HEK293 (cell line): Measurements from ENCODE around the gene ARHGAP10.

Source experiments
- CTCF ChIA-PET: fragments of 350-600 bp; formaldehyde crosslinking; extraction: SDS; loops from one replicate; lab custom pipeline; 2021; ENCODE audit warnings: antibody characterized with exemption; lab: Yijun Ruan, JAX
- POLR2A ChIA-PET: fragments of 300-600 bp; formaldehyde crosslinking; extraction: SDS; loops from one replicate; lab custom pipeline; 2020; ENCODE audit warnings: antibody characterized with exemption, inconsistent platforms; lab: Yijun Ruan, JAX
- H3K27ac ChIP-seq: fragments of 200-500 bp; sonication (Bioruptor generic); 2 replicates; pipeline ENCODE4 v1.5.1; 2014; ENCODE audit warnings: low read depth, low read length, control low read depth, inconsistent platforms; ENCODE audit errors: extremely low read depth
- H3K36me3 ChIP-seq, 2 experiments: fragments of 200-500 bp in 1 of 2; sonication (Bioruptor generic) in 1 of 2; 1 replicate in 1 of 2; 2 replicates in 1 of 2; pipeline ENCODE4 v1.5.1; 2014 to 2017; ENCODE audit warnings: inconsistent platforms in 2 of 2, low read length in 2 of 2; ENCODE audit not compliant: control insufficient read depth in 2 of 2, insufficient read depth in 1 of 2
- H3K4me1 ChIP-seq: fragments of 200-500 bp; sonication (Bioruptor generic); 2 replicates; pipeline ENCODE4 v1.5.1; 2014; ENCODE audit warnings: mild to moderate bottlenecking, low read length, inconsistent platforms; ENCODE audit not compliant: control insufficient read depth, insufficient read depth
- H3K4me3 ChIP-seq: 2 replicates; pipeline ENCODE4 v1.5.1; 2011; ENCODE audit warnings: low read depth, mild to moderate bottlenecking, control low read depth, low read length, moderate library complexity
- H3K9me3 ChIP-seq: fragments of 200-500 bp; sonication (Bioruptor generic); 2 replicates; pipeline ENCODE4 v1.5.1; 2014; ENCODE audit warnings: low read depth, low read length, inconsistent platforms; ENCODE audit not compliant: control insufficient read depth, insufficient read depth
- EGR2 ChIP-seq: fragments of 450-650 bp; formaldehyde crosslinking; IDR thresholded peaks from 2 replicates; pipeline ENCODE4 v1.5.1; 2016; ENCODE audit warnings: low read depth, missing biosample characterization, missing genetic modification characterization
- GLI2 ChIP-seq: fragments of 450-650 bp; formaldehyde crosslinking; IDR thresholded peaks from 2 replicates; pipeline ENCODE4; 2017; ENCODE audit warnings: missing biosample characterization, missing genetic modification characterization, low read depth, borderline replicate concordance
- KLF1 ChIP-seq: fragments of 450-650 bp; formaldehyde crosslinking; IDR thresholded peaks from 2 replicates; pipeline ENCODE4 v1.5.1; 2016; ENCODE audit warnings: missing biosample characterization, missing genetic modification characterization
- KLF16 ChIP-seq: fragments of 450-650 bp; formaldehyde crosslinking; IDR thresholded peaks from 2 replicates; pipeline ENCODE4 v1.5.1; 2017; ENCODE audit warnings: missing biosample characterization, missing genetic modification characterization
- PRDM2 ChIP-seq: fragments of 450-650 bp; formaldehyde crosslinking; IDR thresholded peaks from 2 replicates; pipeline ENCODE4 v1.5.1; 2016; ENCODE audit warnings: missing biosample characterization, missing genetic modification characterization, borderline replicate concordance
- SETDB1 ChIP-seq: IDR thresholded peaks from one replicate; pipeline ENCODE4 v1.6.1; 2017; ENCODE audit warnings: mild to moderate bottlenecking, low read length, moderate library complexity, mixed read lengths; ENCODE audit not compliant: insufficient read length
- ZNF140 ChIP-seq: fragments of 450-650 bp; formaldehyde crosslinking; IDR thresholded peaks from 2 replicates; pipeline ENCODE4 v1.5.1; 2016; ENCODE audit warnings: missing biosample characterization, missing genetic modification characterization
- ZNF2 ChIP-seq: fragments of 450-650 bp; formaldehyde crosslinking; IDR thresholded peaks from 2 replicates; pipeline ENCODE4 v1.5.1; 2016; ENCODE audit warnings: missing biosample characterization, missing genetic modification characterization
- ZNF214 ChIP-seq: fragments of 450-650 bp; formaldehyde crosslinking; IDR thresholded peaks from 2 replicates; pipeline ENCODE4 v1.5.1; 2017; ENCODE audit warnings: missing biosample characterization, mild to moderate bottlenecking, missing genetic modification characterization, borderline replicate concordance
- ZNF394 ChIP-seq: fragments of 450-650 bp; formaldehyde crosslinking; IDR thresholded peaks from 2 replicates; pipeline ENCODE4 v1.5.1; 2016; ENCODE audit warnings: missing biosample characterization, missing genetic modification characterization, mild to moderate bottlenecking, moderate library complexity, borderline replicate concordance
- ZNF521 ChIP-seq: fragments of 450-650 bp; formaldehyde crosslinking; IDR thresholded peaks from 2 replicates; pipeline ENCODE4 v1.5.1; 2017; ENCODE audit warnings: missing biosample characterization, mild to moderate bottlenecking, missing genetic modification characterization
- ZNF558 ChIP-seq: fragments of 450-650 bp; formaldehyde crosslinking; IDR thresholded peaks from 2 replicates; pipeline ENCODE4 v1.5.1; 2016; ENCODE audit warnings: missing biosample characterization, missing genetic modification characterization
- ZNF560 ChIP-seq: fragments of 450-650 bp; formaldehyde crosslinking; IDR thresholded peaks from 2 replicates; pipeline ENCODE4 v1.5.1; 2017; ENCODE audit warnings: missing biosample characterization, missing genetic modification characterization, borderline replicate concordance
- ZNF585B ChIP-seq: fragments of 450-650 bp; formaldehyde crosslinking; IDR thresholded peaks from 2 replicates; pipeline ENCODE4 v1.5.1; 2016; ENCODE audit warnings: missing biosample characterization, missing genetic modification characterization
- ZNF610 ChIP-seq: fragments of 450-650 bp; formaldehyde crosslinking; IDR thresholded peaks from 2 replicates; pipeline ENCODE4 v1.5.1; 2016; ENCODE audit warnings: missing biosample characterization, missing genetic modification characterization, borderline replicate concordance
- ZNF623 ChIP-seq: fragments of 450-650 bp; formaldehyde crosslinking; IDR thresholded peaks from 2 replicates; pipeline ENCODE4 v1.5.1; 2016; ENCODE audit warnings: missing biosample characterization, missing genetic modification characterization
- ZNF747 ChIP-seq: fragments of 450-650 bp; formaldehyde crosslinking; IDR thresholded peaks from 2 replicates; pipeline ENCODE4 v1.5.1; 2016; ENCODE audit warnings: missing biosample characterization, missing genetic modification characterization
- ZNF791 ChIP-seq: fragments of 450-650 bp; formaldehyde crosslinking; IDR thresholded peaks from 2 replicates; pipeline ENCODE4 v1.5.1; 2016; ENCODE audit warnings: missing biosample characterization, missing genetic modification characterization
- ZXDB ChIP-seq: fragments of 450-650 bp; formaldehyde crosslinking; IDR thresholded peaks from 2 replicates; pipeline ENCODE4 v1.5.1; 2016; ENCODE audit warnings: missing biosample characterization, missing genetic modification characterization
- TF ChIP-seq, protein P1 (sequence below): fragments of 450-650 bp; formaldehyde crosslinking; IDR thresholded peaks from 2 replicates; pipeline ENCODE4 v1.5.1; 2016; ENCODE audit warnings: missing biosample characterization, missing genetic modification characterization
- TF ChIP-seq, protein P2 (sequence below): fragments of 450-650 bp; formaldehyde crosslinking; IDR thresholded peaks from 2 replicates; pipeline ENCODE4 v1.5.1; 2017; ENCODE audit warnings: missing biosample characterization, missing genetic modification characterization
- TF ChIP-seq, protein P3 (sequence below): fragments of 450-650 bp; formaldehyde crosslinking; IDR thresholded peaks from 2 replicates; pipeline ENCODE4 v1.5.1; 2016; ENCODE audit warnings: missing biosample characterization, missing genetic modification characterization, low read depth

Gene ARHGAP10

GRCh38 chr4:147975933-147976928 lies 244.3 kb downstream of the ARHGAP10 start (continued):
- no peak for TF ChIP-seq ZNF394 (tag by site-specific recombination)
- TF ChIP-seq, all 188 proteins: peak for 0

DNA sequence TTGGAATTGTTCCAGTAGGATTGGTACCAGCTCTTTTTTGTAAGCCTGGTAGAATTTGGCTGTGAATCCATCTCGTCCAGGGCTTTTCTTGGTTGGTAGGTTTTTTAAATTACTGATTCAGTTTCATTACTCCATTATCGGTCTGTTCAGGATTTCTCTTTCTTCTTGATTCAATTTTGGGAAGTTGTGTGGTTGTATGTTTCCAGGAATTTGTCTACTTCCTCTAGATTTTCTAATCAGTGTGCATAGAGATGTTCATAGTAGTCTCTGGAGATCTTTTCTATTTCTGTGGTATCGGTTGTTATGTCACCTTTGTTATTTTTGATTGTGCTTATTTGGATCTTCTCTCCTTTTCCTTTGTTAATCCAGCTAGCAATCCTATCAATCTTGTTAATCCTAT lies 248.7 kb downstream of the ARHGAP10 start:
- POLR2A ChIA-PET: no interaction called here
- H3K9me3 ChIP-seq: no peaks in the 10 kb centered on the region
- no peak overlapping the region for H3K27ac ChIP-seq
- H3K4me3 ChIP-seq: no peak overlapping the region
- H3K4me1 ChIP-seq: no peaks in the 10 kb centered on the region
- TF ChIP-seq ZNF623 (no peak), ZNF791 (tag by site-specific recombination) (no peak), ZNF214 (no peak), ZNF610 (no peak), GLI2 (tag by site-specific recombination) (no peak), ZNF2 (tag by site-specific recombination) (no peak), ZXDB (tag by site-specific recombination) (no peak), KLF16 (tag by site-specific recombination) (no peak), ZNF747 (no peak), ZNF560 (no peak), ZNF140 (tag by site-specific recombination) (no peak), ZNF521 (tag by site-specific recombination) (no peak)
- TF ChIP-seq, protein P1, sequence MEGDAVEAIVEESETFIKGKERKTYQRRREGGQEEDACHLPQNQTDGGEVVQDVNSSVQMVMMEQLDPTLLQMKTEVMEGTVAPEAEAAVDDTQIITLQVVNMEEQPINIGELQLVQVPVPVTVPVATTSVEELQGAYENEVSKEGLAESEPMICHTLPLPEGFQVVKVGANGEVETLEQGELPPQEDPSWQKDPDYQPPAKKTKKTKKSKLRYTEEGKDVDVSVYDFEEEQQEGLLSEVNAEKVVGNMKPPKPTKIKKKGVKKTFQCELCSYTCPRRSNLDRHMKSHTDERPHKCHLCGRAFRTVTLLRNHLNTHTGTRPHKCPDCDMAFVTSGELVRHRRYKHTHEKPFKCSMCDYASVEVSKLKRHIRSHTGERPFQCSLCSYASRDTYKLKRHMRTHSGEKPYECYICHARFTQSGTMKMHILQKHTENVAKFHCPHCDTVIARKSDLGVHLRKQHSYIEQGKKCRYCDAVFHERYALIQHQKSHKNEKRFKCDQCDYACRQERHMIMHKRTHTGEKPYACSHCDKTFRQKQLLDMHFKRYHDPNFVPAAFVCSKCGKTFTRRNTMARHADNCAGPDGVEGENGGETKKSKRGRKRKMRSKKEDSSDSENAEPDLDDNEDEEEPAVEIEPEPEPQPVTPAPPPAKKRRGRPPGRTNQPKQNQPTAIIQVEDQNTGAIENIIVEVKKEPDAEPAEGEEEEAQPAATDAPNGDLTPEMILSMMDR (tag by site-specific recombination): no peak
- TF ChIP-seq, protein P2, sequence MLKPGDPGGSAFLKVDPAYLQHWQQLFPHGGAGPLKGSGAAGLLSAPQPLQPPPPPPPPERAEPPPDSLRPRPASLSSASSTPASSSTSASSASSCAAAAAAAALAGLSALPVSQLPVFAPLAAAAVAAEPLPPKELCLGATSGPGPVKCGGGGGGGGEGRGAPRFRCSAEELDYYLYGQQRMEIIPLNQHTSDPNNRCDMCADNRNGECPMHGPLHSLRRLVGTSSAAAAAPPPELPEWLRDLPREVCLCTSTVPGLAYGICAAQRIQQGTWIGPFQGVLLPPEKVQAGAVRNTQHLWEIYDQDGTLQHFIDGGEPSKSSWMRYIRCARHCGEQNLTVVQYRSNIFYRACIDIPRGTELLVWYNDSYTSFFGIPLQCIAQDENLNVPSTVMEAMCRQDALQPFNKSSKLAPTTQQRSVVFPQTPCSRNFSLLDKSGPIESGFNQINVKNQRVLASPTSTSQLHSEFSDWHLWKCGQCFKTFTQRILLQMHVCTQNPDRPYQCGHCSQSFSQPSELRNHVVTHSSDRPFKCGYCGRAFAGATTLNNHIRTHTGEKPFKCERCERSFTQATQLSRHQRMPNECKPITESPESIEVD (tag by site-specific recombination): no peak
- H3K36me3 ChIP-seq: peaks cover 0 to 2% of the 10 kb centered on the region in 2 experiments; a peak in 1 of 3 replicates
- CTCF ChIA-PET: interaction anchor here (0.7 kb wide), 1 partner anchor 114 kb away, joined by 3 read pairs; no protein-coding TSS in a partner anchor

GRCh38 chr4:147981305-147981704 lies 249.4 kb downstream of the ARHGAP10 start:
- no peak overlapping the region for H3K27ac ChIP-seq
- ChIA-PET POLR2A (no interaction called here), CTCF (no interaction called here)
- no peaks in the 10 kb centered on the region for H3K4me1 ChIP-seq
- no peak overlapping the region for H3K4me3 ChIP-seq
- H3K9me3 ChIP-seq: no peaks in the 10 kb centered on the region
- no peaks in the 10 kb centered on the region for H3K36me3 ChIP-seq
- TF ChIP-seq SETDB1: no peak
- TF ChIP-seq, protein P3, sequence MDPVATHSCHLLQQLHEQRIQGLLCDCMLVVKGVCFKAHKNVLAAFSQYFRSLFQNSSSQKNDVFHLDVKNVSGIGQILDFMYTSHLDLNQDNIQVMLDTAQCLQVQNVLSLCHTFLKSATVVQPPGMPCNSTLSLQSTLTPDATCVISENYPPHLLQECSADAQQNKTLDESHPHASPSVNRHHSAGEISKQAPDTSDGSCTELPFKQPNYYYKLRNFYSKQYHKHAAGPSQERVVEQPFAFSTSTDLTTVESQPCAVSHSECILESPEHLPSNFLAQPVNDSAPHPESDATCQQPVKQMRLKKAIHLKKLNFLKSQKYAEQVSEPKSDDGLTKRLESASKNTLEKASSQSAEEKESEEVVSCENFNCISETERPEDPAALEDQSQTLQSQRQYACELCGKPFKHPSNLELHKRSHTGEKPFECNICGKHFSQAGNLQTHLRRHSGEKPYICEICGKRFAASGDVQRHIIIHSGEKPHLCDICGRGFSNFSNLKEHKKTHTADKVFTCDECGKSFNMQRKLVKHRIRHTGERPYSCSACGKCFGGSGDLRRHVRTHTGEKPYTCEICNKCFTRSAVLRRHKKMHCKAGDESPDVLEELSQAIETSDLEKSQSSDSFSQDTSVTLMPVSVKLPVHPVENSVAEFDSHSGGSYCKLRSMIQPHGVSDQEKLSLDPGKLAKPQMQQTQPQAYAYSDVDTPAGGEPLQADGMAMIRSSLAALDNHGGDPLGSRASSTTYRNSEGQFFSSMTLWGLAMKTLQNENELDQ (tag by site-specific recombination): no peak
- no peak for TF ChIP-seq EGR2
- TF ChIP-seq PRDM2 (tag by site-specific recombination): no peak
- no peak for TF ChIP-seq ZNF585B (tag by site-specific recombination)
- no peak for TF ChIP-seq ZNF558 (tag by site-specific recombination)
- TF ChIP-seq KLF1 (tag by site-specific recombination): no peak
